Nephron (organoid): ENCODE data around the gene RAB10.

Source experiments
- H3K27ac Mint-ChIP-seq, 3 experiments: 2 replicates each; pipeline ENCODE4 v1.8.0; 2020; ENCODE audit warnings: mixed read lengths in 3 of 3, mild to moderate bottlenecking in 2 of 3, moderate library complexity in 1 of 3
- H3K27me3 Mint-ChIP-seq: 2 replicates; pipeline ENCODE4 v1.8.0; 2021; ENCODE audit warnings: low read depth, mild to moderate bottlenecking, moderate library complexity, mixed read lengths
- H3K36me3 Mint-ChIP-seq: 2 replicates; pipeline ENCODE4 v1.8.0; 2020; ENCODE audit warnings: low read depth, mixed read lengths
- H3K4me1 Mint-ChIP-seq: 2 replicates; pipeline ENCODE4 v1.8.0; 2020; ENCODE audit warnings: mixed read lengths
- H3K4me3 Mint-ChIP-seq, 3 experiments: 2 replicates each; pipeline ENCODE4 v1.8.0; 2020; ENCODE audit warnings: mild to moderate bottlenecking in 3 of 3, mixed read lengths in 3 of 3, moderate library complexity in 2 of 3
- H3K9me3 Mint-ChIP-seq: 2 replicates; pipeline ENCODE4 v1.8.0; 2020; ENCODE audit warnings: mixed read lengths
- TF ChIP-seq, protein P1 (sequence below), 3 experiments: fragments of 200-600 bp; sonication (generic); IDR thresholded peaks; one replicate each; pipeline ENCODE4 v1.5.0; 2021; ENCODE audit warnings: antibody characterized with exemption in 3 of 3; ENCODE audit not compliant: unreplicated experiment in 3 of 3

Gene RAB10

GRCh38 chr2:26184121-26184520 is 150.2 kb downstream of the RAB10 start:
- H3K36me3 Mint-ChIP-seq, result peaks cover 4% of the 10 kb centered on the region
- peaks cover 20% of the 10 kb centered on the region for H3K27me3 Mint-ChIP-seq

GRCh38 chr2:26184555-26185303 is 150.8 kb downstream of the RAB10 start:
- peak overlapping the region; percentile 80 to 91 (median 89) for H3K4me3 Mint-ChIP-seq
- H3K36me3 Mint-ChIP-seq, result peaks cover 8% of the 10 kb centered on the region
- H3K27ac Mint-ChIP-seq, result no peak overlapping the region
- TF ChIP-seq, protein P1, sequence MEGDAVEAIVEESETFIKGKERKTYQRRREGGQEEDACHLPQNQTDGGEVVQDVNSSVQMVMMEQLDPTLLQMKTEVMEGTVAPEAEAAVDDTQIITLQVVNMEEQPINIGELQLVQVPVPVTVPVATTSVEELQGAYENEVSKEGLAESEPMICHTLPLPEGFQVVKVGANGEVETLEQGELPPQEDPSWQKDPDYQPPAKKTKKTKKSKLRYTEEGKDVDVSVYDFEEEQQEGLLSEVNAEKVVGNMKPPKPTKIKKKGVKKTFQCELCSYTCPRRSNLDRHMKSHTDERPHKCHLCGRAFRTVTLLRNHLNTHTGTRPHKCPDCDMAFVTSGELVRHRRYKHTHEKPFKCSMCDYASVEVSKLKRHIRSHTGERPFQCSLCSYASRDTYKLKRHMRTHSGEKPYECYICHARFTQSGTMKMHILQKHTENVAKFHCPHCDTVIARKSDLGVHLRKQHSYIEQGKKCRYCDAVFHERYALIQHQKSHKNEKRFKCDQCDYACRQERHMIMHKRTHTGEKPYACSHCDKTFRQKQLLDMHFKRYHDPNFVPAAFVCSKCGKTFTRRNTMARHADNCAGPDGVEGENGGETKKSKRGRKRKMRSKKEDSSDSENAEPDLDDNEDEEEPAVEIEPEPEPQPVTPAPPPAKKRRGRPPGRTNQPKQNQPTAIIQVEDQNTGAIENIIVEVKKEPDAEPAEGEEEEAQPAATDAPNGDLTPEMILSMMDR (IDR thresholded peaks at IDR 0.05; ENCODE audit: unreplicated experiment in 3 of 3), result peak; percentile 50 to 62 (median 51)
- H3K9me3 Mint-ChIP-seq, result no peaks in the 10 kb centered on the region
- H3K27me3 Mint-ChIP-seq, result peaks cover 18% of the 10 kb centered on the region
- H3K4me1 Mint-ChIP-seq, result peaks cover 11% of the 10 kb centered on the region

More at GRCh38 chr2:26184121-26184520, 150.2 kb downstream of the RAB10 start:
- Mint-ChIP-seq H3K9me3 (no peaks in the 10 kb centered on the region), H3K27ac (peak overlapping the region in 2 of 3 experiments; percentile 32 to 54), H3K4me3 (peak overlapping the region; percentile 63 to 79 (median 78)), H3K4me1 (peaks cover 11% of the 10 kb centered on the region)
- TF ChIP-seq, protein P1 (IDR thresholded peaks at IDR 0.05; ENCODE audit: unreplicated experiment in 3 of 3), result no peak

DNA sequence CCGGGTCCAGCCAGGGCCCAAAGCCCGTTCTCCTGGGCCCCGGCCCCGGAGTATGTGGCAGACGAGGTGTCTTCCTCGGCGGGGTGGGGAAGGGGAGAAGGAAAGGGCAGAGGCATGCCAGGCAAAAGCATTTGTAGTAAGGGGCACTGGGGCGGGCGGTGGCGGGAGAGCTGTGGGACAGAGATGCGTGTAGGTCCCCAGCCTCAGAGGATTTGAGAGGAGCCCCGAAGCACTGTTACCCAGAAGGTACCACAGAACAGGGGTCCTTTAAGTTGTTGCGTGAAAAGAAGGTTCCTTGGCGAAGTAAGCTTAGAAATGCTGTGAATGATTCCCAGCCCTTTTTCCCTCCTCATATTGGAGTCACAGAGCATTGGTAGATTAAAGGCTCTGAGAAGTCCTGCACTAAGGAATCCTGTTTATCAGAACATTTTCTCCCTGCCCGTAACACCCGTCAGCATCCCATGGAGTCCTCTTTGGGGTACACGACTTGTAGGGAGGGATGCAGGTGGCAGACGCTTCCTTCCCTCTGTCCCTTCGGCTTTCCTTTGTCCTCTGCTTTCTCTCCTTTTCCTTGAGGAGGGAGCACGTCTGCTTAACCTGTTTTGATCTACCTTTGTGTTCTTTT is 151.5 kb downstream of the RAB10 start:
- peaks cover 6% of the 10 kb centered on the region for H3K4me1 Mint-ChIP-seq
- H3K36me3 Mint-ChIP-seq, result peaks cover 9% of the 10 kb centered on the region
- TF ChIP-seq, protein P1 (IDR thresholded peaks at IDR 0.05; ENCODE audit: unreplicated experiment in 3 of 3), result no peak
- peaks cover 13% of the 10 kb centered on the region for H3K27me3 Mint-ChIP-seq
- H3K9me3 Mint-ChIP-seq, result no peaks in the 10 kb centered on the region
- H3K4me3 Mint-ChIP-seq, result peak overlapping the region; percentile 80 to 91 (median 89)
- H3K27ac Mint-ChIP-seq, result peak overlapping the region in 1 of 3 experiments; percentile 81

DNA sequence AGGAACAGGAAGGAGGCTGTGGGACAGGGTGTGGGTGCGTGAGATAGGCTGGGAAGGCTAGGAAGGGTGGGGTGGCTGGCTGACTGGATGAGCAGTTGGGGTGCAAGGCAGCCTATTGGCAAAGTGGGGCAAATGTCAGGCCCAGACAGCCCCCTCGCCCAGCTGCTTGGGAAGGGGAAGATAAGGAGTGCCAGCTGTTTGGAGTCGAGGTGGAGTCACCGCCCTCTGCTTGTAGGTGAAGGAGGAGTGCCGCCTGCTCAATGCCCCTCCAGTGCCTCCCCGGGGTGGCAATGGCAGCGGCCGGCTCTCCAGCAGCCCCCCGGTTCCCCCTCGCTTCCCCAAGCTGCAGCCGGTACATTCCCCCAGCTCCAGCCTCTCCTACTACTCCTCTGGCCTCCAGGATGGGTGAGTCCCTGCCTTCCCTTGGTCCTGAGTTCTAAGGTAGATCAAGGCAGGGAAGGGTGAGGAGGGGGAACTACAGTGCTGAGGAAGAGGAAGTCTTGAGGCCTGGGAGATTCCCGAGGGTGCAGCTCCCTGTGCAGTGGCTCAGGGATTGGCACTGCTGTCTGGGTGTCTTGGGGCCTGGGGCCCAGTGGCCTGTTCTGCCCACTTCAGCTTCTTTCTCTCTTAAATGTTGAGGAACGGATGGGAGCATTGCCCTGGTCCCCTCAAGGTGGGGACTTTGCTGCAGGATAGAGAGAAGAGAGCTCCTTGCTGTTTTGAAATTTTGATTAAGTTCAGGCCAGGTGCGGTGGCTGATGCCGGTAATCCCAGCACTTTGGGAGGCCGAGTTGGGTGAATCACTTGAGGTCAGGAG is 152.3 kb downstream of the RAB10 start:
- Mint-ChIP-seq H3K4me1 (peaks cover 2% of the 10 kb centered on the region), H3K4me3 (peak overlapping the region; percentile 80 to 91 (median 89)), H3K27ac (peak overlapping the region in 1 of 3 experiments; percentile 81), H3K27me3 (peaks cover 6% of the 10 kb centered on the region), H3K9me3 (no peaks in the 10 kb centered on the region), H3K36me3 (peaks cover 16% of the 10 kb centered on the region)
- TF ChIP-seq, protein P1 (IDR thresholded peaks at IDR 0.05; ENCODE audit: unreplicated experiment in 3 of 3), result no peak
